K562 (cell line): Measurements from ENCODE around the gene ABCB10. TPM values are rescaled to one million over a fixed set of nuclear protein-coding genes. Genes with fewer than 3 reads are reported as not detected.

Source experiments
- ATAC-seq: fragments of 200-7000 bp; cut with Tn5 transposase; 3 replicates; pipeline ENCODE4 v1.9.1; 2020; ENCODE audit warnings: moderate library complexity
- BruUV-seq: library from RNA; stranded (reverse); fragments of 400-500 nt; replicated peaks from 2 replicates; lab custom pipeline; 2021; lab: Mats Ljungman, UMichigan
- CTCF ChIA-PET: fragments of 300-600 bp; formaldehyde crosslinking; extraction: SDS; loops from one replicate; lab custom pipeline; 2021; ENCODE audit warnings: low intra/inter-chr PET ratio; lab: Yijun Ruan, JAX
- POLR2A ChIA-PET: fragments of 300-600, 350-650 bp; sonication (Branson Sonifier 250); formaldehyde crosslinking; extraction: SDS; loops from one replicate; lab custom pipeline; 2021; ENCODE audit warnings: antibody characterized with exemption, inconsistent platforms; lab: Yijun Ruan, JAX
- DNase-seq, 4 experiments: peaks; one replicate each; pipeline versions ENCODE4 v3.0.0 to v3.0.0-alpha.2; 2011 to 2018; ENCODE audit warnings: low spot score in 3 of 4, mixed read lengths in 3 of 4; ENCODE audit errors: extremely low read depth in 1 of 4
- FAIRE-seq: peaks from 2 replicates; lab custom pipeline; 2011; peaks lifted over from hg19 to GRCh38; lab: Jason Lieb, UNC
- H2AFZ ChIP-seq: 2 replicates; pipeline ENCODE4 v1.6.0; 2011; ENCODE audit warnings: low read depth, low read length, control low read depth, inconsistent platforms
- H3K27ac ChIP-seq: fragments of 200-600 bp; 3 replicates; pipeline ENCODE4 v1.8.0; 2011; ENCODE audit warnings: low read depth, mild to moderate bottlenecking, control low read depth, inconsistent platforms, low read length, moderate library complexity, mixed read lengths; ENCODE audit errors: extremely low read depth
- H3K27me3 ChIP-seq, 2 experiments: fragments of 300-600 bp in 1 of 2; 2 replicates in 1 of 2; 3 replicates in 1 of 2; pipeline versions ENCODE4 v1.6.0 to v1.8.0; 2011; ENCODE audit warnings: inconsistent platforms in 2 of 2, low read length in 2 of 2, mild to moderate bottlenecking in 1 of 2, mixed read lengths in 1 of 2, moderate library complexity in 1 of 2; ENCODE audit not compliant: control insufficient read depth in 2 of 2, insufficient read depth in 2 of 2
- H3K36me3 ChIP-seq: fragments of 300-600 bp; 3 replicates; pipeline ENCODE4 v1.8.0; 2011; ENCODE audit warnings: mild to moderate bottlenecking, low read length, inconsistent platforms; ENCODE audit not compliant: control insufficient read depth, insufficient read depth
- H3K4me1 ChIP-seq, 2 experiments: fragments of 200-600 bp in 1 of 2; replicated peaks in 1 of 2; 2 replicates in 1 of 2; 3 replicates in 1 of 2; pipeline versions ENCODE4 v1.5.1 to v1.8.0; 2011; ENCODE audit warnings: inconsistent platforms in 2 of 2, low read length in 2 of 2, mild to moderate bottlenecking in 1 of 2, mixed read lengths in 1 of 2, moderate library complexity in 1 of 2; ENCODE audit not compliant: control insufficient read depth in 2 of 2, insufficient read depth in 2 of 2
- H3K4me2 ChIP-seq: 2 replicates; pipeline ENCODE4 v1.6.1; 2011; ENCODE audit warnings: low read length, control low read depth, inconsistent platforms, mixed read lengths; ENCODE audit not compliant: insufficient read depth
- H3K4me3 ChIP-seq: fragments of 200-600 bp; sonication (generic), shearing (Covaris generic); 2 replicates; pipeline ENCODE4 v1.5.1; 2016; ENCODE audit warnings: control low read depth, inconsistent platforms
- H3K79me2 ChIP-seq: fragments of 200-600 bp; 3 replicates; pipeline ENCODE4 v1.8.0; 2011; ENCODE audit warnings: low read length, inconsistent platforms; ENCODE audit not compliant: control insufficient read depth, insufficient read depth
- H3K9ac ChIP-seq, 2 experiments: 2 replicates each; pipeline versions ENCODE4 v1.6.0 to v1.6.1; 2011; ENCODE audit warnings: low read depth in 2 of 2, low read length in 2 of 2, control low read depth in 1 of 2, inconsistent platforms in 1 of 2, mild to moderate bottlenecking in 1 of 2, mixed read lengths in 1 of 2; ENCODE audit not compliant: insufficient read depth in 1 of 2
- H3K9me1 ChIP-seq: one replicate; pipeline ENCODE4 v1.6.0; 2011; ENCODE audit warnings: inconsistent platforms, mild to moderate bottlenecking, low read length, moderate library complexity; ENCODE audit not compliant: control insufficient read depth, insufficient read depth
- H3K9me3 ChIP-seq: replicated peaks from 2 replicates; pipeline ENCODE4 v1.5.1; 2011; ENCODE audit warnings: low read depth, low read length, inconsistent platforms; ENCODE audit not compliant: control insufficient read depth, insufficient read depth
- H4K20me1 ChIP-seq: replicated peaks from 2 replicates; pipeline ENCODE4 v1.6.1; 2011; ENCODE audit warnings: low read length, inconsistent platforms, mixed read lengths; ENCODE audit not compliant: control insufficient read depth, insufficient read depth
- CTBP1 ChIP-seq: fragments of 450-650 bp; IDR thresholded peaks from 2 replicates; pipeline ENCODE4 v1.6.1; 2016; ENCODE audit warnings: borderline replicate concordance
- EP400 ChIP-seq: fragments of 450-650 bp; IDR thresholded peaks from 2 replicates; pipeline ENCODE4 v1.6.1; 2017; ENCODE audit warnings: antibody characterized with exemption, mild to moderate bottlenecking, moderate library complexity
- HDAC1 ChIP-seq, 2 experiments: fragments of 450-650 bp; IDR thresholded peaks; 2 replicates each; pipeline ENCODE4 v1.6.1; 2016 to 2017; ENCODE audit warnings: inconsistent platforms in 1 of 2, mild to moderate bottlenecking in 1 of 2, moderate library complexity in 1 of 2
- KAT7 ChIP-seq: sonication (generic); formaldehyde crosslinking; IDR thresholded peaks from 2 replicates; pipeline ENCODE4 v1.8.0; 2022; ENCODE audit warnings: missing genetic modification reagents, mild to moderate bottlenecking, borderline replicate concordance
- LCOR ChIP-seq: sonication (generic); formaldehyde crosslinking; IDR thresholded peaks from 2 replicates; pipeline ENCODE4 v1.8.0; 2022; ENCODE audit warnings: mild to moderate bottlenecking, missing genetic modification reagents
- MLX ChIP-seq, 2 experiments: fragments of 450-650 bp in 1 of 2; sonication (generic) in 1 of 2; formaldehyde crosslinking; conservative IDR thresholded peaks; 2 replicates each; pipeline versions ENCODE4 v1.4.0 to v1.8.1; 2020 to 2022; ENCODE audit warnings: mild to moderate bottlenecking in 1 of 2, missing genetic modification reagents in 1 of 2
- TFAM ChIP-seq: fragments of 250-450 bp; sonication (Bioruptor Pico); conservative IDR thresholded peaks from 2 replicates; pipeline ENCODE4 v1.5.0; 2021; ENCODE audit warnings: mild to moderate bottlenecking, moderate library complexity
- THAP7 ChIP-seq: fragments of 250-450 bp; sonication (Bioruptor Pico); IDR thresholded peaks from 2 replicates; pipeline ENCODE4 v1.5.0; 2021
- TRIM28 ChIP-seq: fragments of 450-650 bp; IDR thresholded peaks from 2 replicates; pipeline ENCODE4 v1.6.1; 2017
- UBTF ChIP-seq, 2 experiments: IDR thresholded peaks; 2 replicates each; pipeline ENCODE4 v1.6.1; 2012; ENCODE audit warnings: improper control_type of control experiment in 2 of 2, low read depth in 2 of 2, low read length in 2 of 2, borderline replicate concordance in 1 of 2
- ZBTB1 ChIP-seq: sonication (generic); formaldehyde crosslinking; IDR thresholded peaks from 2 replicates; pipeline ENCODE4 v1.8.1; 2023; ENCODE audit warnings: missing genetic modification reagents, low read depth, mild to moderate bottlenecking, borderline replicate concordance
- ZFP30 ChIP-seq: fragments of 250-450 bp; sonication (Bioruptor Pico); IDR thresholded peaks from 2 replicates; pipeline ENCODE4 v1.8.0; 2022; ENCODE audit warnings: moderate library complexity, mild to moderate bottlenecking, inconsistent platforms, borderline replicate concordance
- ZNF449 ChIP-seq: fragments of 250-450 bp; sonication (Bioruptor Pico); IDR thresholded peaks from 2 replicates; pipeline ENCODE4 v1.8.0; 2022; ENCODE audit warnings: moderate library complexity, mild to moderate bottlenecking, inconsistent platforms
- ZNF655 ChIP-seq: fragments of 250-450 bp; sonication (Bioruptor Pico); IDR thresholded peaks from 2 replicates; pipeline ENCODE4 v1.5.0; 2021
- WGBS: fragments of 100-300 bp; shearing (Covaris generic); methylation state at CpG from one replicate; pipeline ENCODE4 v1.1.6; 2016; ENCODE audit warnings: low coverage, mixed read lengths; ENCODE audit not compliant: insufficient coverage; ENCODE audit errors: missing lambda C conversion rate; 5-methylcytosine and 5-hydroxymethylcytosine counted together
- in situ Hi-C: fragments of 300-500 bp; cut with MboI; formaldehyde crosslinking; loops from 4 replicates; pipeline ENCODE4 v1.15.0; 2018; ENCODE audit warnings: inconsistent platforms, mixed read lengths
- intact Hi-C: fragments of 100-400 bp; cut with micrococcal nuclease; formaldehyde crosslinking; loops from 2 replicates; pipeline ENCODE4 v1.14.2; 2022
- polyA plus RNA-seq, 8 experiments: library from polyadenylated mRNA; depleted of rRNA in 4 of 8; stranded (reverse) in 5 of 8; unstranded in 3 of 8; fragments of >200 nt; fragmentation: Nextera tagmentation in 2 of 8; fragmentation: Illumina TruSeq in 1 of 8; extraction: Ambion mirVana in 2 of 8; extraction: Trizol in 1 of 8; gene quantifications; 2 replicates each; pipeline versions ENCODE4 v1.2.1 to v1.2.3, GENCODE V29; 2011 to 2014; ENCODE audit warnings: inconsistent platforms in 1 of 8, missing spikeins in 1 of 8
- total RNA-seq, 7 experiments: library from RNA; depleted of rRNA in 6 of 7; stranded (reverse); fragments of >200 nt in 6 of 7; fragmentation: Illumina TruSeq in 2 of 7; extraction: Trizol in 2 of 7; gene quantifications; 2 replicates each; pipeline versions ENCODE4 v1.2.1 to v1.2.3, GENCODE V29; 2011 to 2021; ENCODE audit warnings: low replicate concordance in 1 of 7

ABCB10 gene
- total and polyA plus RNA-seq, 9 of the 15 experiments (the other 6 are each of a cell fraction or from before 2014, with no cell fraction given): 12.4 to 54.8 (median 36.4) TPM

- peak; percentile 19 for ATAC-seq
- TF ChIP-seq LCOR (CRISPR knock-in tag) (no peak), THAP7 (0 out of 2 replicates have a peak, but pooled peaks have one; percentile 10), TRIM28 (no peak), TFAM (CRISPR knock-in tag) (no peak), ZNF449 (CRISPR knock-in tag) (no peak), UBTF (IDR thresholded peaks at IDR 0.05; ENCODE audit: borderline replicate concordance in 1 of 2, low read depth in 2 of 2, low read length in 2 of 2) (peak; percentile 94 to 96), KAT7 (CRISPR knock-in tag) (peak; percentile 36; the same call in 1 of the 2 replicates), ZFP30 (CRISPR knock-in tag) (no peak), ZNF655 (no peak), HDAC1 (IDR thresholded peaks at IDR 0.05) (peak in 1 of 2 experiments; percentile 63; a peak in 1 of 4 replicates), CTBP1 (no peak; the same call in 1 of the 2 replicates), EP400 (no peak), MLX (CRISPR knock-in tag; conservative IDR thresholded peaks at IDR 0.05) (no peak), ZBTB1 (CRISPR knock-in tag) (peak; percentile 45; the same call in 1 of the 2 replicates)
Measured at GRCh38 chr1:229557913-229558414, 543 bp downstream of the ABCB10 start.

More at GRCh38 chr1:229557913-229558414, 543 bp downstream of the ABCB10 start:
- Histone ChIP-seq H3K27ac (peak overlapping the region; percentile 77), H3K9ac (peak overlapping the region; percentile 78 to 92), H3K9me1 (peaks cover 7% of the 10 kb centered on the region), H3K4me1 (peaks cover 29 to 43% of the 10 kb centered on the region in 2 experiments; a peak in 4 of 5 replicates), H3K36me3 (peaks cover 12% of the 10 kb centered on the region; the same call in 2 of the 3 replicates), H2AFZ (peak overlapping the region; percentile 76), H3K4me2 (peak overlapping the region; percentile 94), H3K9me3 (no peaks in the 10 kb centered on the region), H3K4me3 (peak overlapping the region; percentile 79), H3K27me3 (no peaks in the 10 kb centered on the region), H4K20me1 (peaks cover 14% of the 10 kb centered on the region), H3K79me2 (peaks cover 53% of the 10 kb centered on the region)
- FAIRE-seq (peak; percentile 65), DNase-seq (peak; percentile 62 to 70 (median 64))
- WGBS: 1% methylated on average over 25 of the region's 59 CpGs
- in situ Hi-C loops: no loop called here
- intact Hi-C loops: loop anchor here (5.0 to 10.0 kb wide), 2 partner anchors 286 to 597 kb away; partner anchors contain the start of gene RAB4A
- ChIA-PET POLR2A (interaction anchor here (0.5 to 1.5 kb wide), 8 partner anchors 15 to 284 kb away, joined by 3 to 5 read pairs (median 4); partner anchors contain the start of gene NUP133), CTCF (interaction anchor here (1.0 kb wide), 2 partner anchors 67 to 752 kb away, joined by 3 read pairs; no protein-coding TSS in a partner anchor)
- BruUV-seq: no TSS peak
